Fibroblast of lung (primary cell): ENCODE data around the gene SEPHS2. TPM values are rescaled to one million over a fixed set of nuclear protein-coding genes. Genes with fewer than 3 reads are reported as not detected.
A peak's percentile ranks its signal among the peaks of the same experiment; 100 is the strongest.

Source experiments
- DNase-seq, 2 donors: peaks; one replicate each; pipeline versions ENCODE4 v3.0.0 to v3.0.0-alpha.2; 2010; ENCODE audit warnings: low read depth in 2 of 2
- H2AFZ ChIP-seq: 2 replicates; pipeline ENCODE4 v1.5.1; 2012; ENCODE audit warnings: low read length, control low read depth, inconsistent platforms
- H3K27ac ChIP-seq: 2 replicates; pipeline ENCODE4 v1.5.1; 2011; ENCODE audit warnings: low read length, control low read depth; ENCODE audit not compliant: insufficient read depth
- H3K27me3 ChIP-seq: 2 replicates; pipeline ENCODE4 v1.5.1; 2011; ENCODE audit warnings: mild to moderate bottlenecking, low read length; ENCODE audit not compliant: control insufficient read depth, insufficient read depth
- H3K36me3 ChIP-seq: 2 replicates; pipeline ENCODE4 v1.5.1; 2011; ENCODE audit warnings: low read length; ENCODE audit not compliant: control insufficient read depth, insufficient read depth
- H3K4me1 ChIP-seq: 2 replicates; pipeline ENCODE4 v1.5.1; 2011; ENCODE audit warnings: low read length; ENCODE audit not compliant: control insufficient read depth, insufficient read depth; ENCODE audit errors: extremely low read depth
- H3K4me2 ChIP-seq: 2 replicates; pipeline ENCODE4 v1.5.1; 2011; ENCODE audit warnings: low read length, control low read depth; ENCODE audit not compliant: insufficient read depth; ENCODE audit errors: extremely low read depth
- H3K4me3 ChIP-seq, 4 experiments: fragments of 200-600 bp in 1 of 4; sonication (generic) in 1 of 4; replicated peaks in 1 of 4; 2 replicates each; pipeline ENCODE4 v1.5.1; 2011 to 2016; ENCODE audit warnings: low read length in 4 of 4, low read depth in 3 of 4, mild to moderate bottlenecking in 3 of 4, control low read depth in 2 of 4, inconsistent platforms in 1 of 4, mixed read lengths in 1 of 4; ENCODE audit not compliant: insufficient read depth in 1 of 4; ENCODE audit errors: control extremely low read depth in 1 of 4
- H3K79me2 ChIP-seq: 2 replicates; pipeline ENCODE4 v1.5.1; 2012; ENCODE audit warnings: mild to moderate bottlenecking, low read length, inconsistent platforms; ENCODE audit not compliant: control insufficient read depth, insufficient read depth
- H3K9ac ChIP-seq: 2 replicates; pipeline ENCODE4 v1.5.1; 2011; ENCODE audit warnings: mild to moderate bottlenecking, low read length, control low read depth; ENCODE audit not compliant: insufficient read depth
- H3K9me3 ChIP-seq: 2 replicates; pipeline ENCODE4 v1.5.1; 2012; ENCODE audit warnings: low read depth, low read length; ENCODE audit not compliant: control insufficient read depth, insufficient read depth
- H4K20me1 ChIP-seq: 2 replicates; pipeline ENCODE4 v1.5.1; 2011; ENCODE audit warnings: low read length; ENCODE audit not compliant: control insufficient read depth, insufficient read depth; ENCODE audit errors: extremely low read depth
- EZH2 ChIP-seq: IDR thresholded peaks from 2 replicates; pipeline ENCODE4 v1.5.1; 2012; ENCODE audit warnings: low read length, control low read depth, mild to moderate bottlenecking; ENCODE audit errors: missing control alignments
- polyA minus RNA-seq: library from RNA; depleted of rRNA, polyadenylated mRNA; stranded (reverse); fragments of >200 nt; gene quantifications from 2 replicates; pipeline ENCODE4 v1.2.3, GENCODE V29; 2011; ENCODE audit warnings: low replicate concordance
- polyA plus RNA-seq, 2 donors: library from polyadenylated mRNA; depleted of rRNA in 1 of 2; stranded (reverse) in 1 of 2; unstranded in 1 of 2; fragments of >200 nt; gene quantifications; 2 replicates each; pipeline ENCODE4 v1.2.1, GENCODE V29; 2011 to 2012; ENCODE audit warnings: missing spikeins in 1 of 2
- total RNA-seq: library from RNA; depleted of rRNA; stranded (reverse); fragments of >200 nt; gene quantifications from 2 replicates; pipeline ENCODE4 v1.2.1, GENCODE V29; 2014
- TF ChIP-seq, protein P1 (sequence below), 2 donors: IDR thresholded peaks in 1 of 2; conservative IDR thresholded peaks in 1 of 2; 1 replicate in 1 of 2; 2 replicates in 1 of 2; pipeline ENCODE4 v1.5.1; 2011 to 2012; ENCODE audit warnings: low read length in 2 of 2, control low read depth in 1 of 2, inconsistent platforms in 1 of 2, low read depth in 1 of 2, mild to moderate bottlenecking in 1 of 2

SEPHS2 gene, protein sequence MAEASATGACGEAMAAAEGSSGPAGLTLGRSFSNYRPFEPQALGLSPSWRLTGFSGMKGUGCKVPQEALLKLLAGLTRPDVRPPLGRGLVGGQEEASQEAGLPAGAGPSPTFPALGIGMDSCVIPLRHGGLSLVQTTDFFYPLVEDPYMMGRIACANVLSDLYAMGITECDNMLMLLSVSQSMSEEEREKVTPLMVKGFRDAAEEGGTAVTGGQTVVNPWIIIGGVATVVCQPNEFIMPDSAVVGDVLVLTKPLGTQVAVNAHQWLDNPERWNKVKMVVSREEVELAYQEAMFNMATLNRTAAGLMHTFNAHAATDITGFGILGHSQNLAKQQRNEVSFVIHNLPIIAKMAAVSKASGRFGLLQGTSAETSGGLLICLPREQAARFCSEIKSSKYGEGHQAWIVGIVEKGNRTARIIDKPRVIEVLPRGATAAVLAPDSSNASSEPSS
- 19.3 and 26.6 TPM in 2 replicates for total RNA-seq
- polyA plus RNA-seq: 39.3 and 41.8 TPM in 2 replicates
- polyA plus RNA-seq (2012): 36.0 and 37.4 TPM in 2 replicates
- 6.7 and 10.1 TPM in 2 replicates for polyA minus RNA-seq

DNA sequence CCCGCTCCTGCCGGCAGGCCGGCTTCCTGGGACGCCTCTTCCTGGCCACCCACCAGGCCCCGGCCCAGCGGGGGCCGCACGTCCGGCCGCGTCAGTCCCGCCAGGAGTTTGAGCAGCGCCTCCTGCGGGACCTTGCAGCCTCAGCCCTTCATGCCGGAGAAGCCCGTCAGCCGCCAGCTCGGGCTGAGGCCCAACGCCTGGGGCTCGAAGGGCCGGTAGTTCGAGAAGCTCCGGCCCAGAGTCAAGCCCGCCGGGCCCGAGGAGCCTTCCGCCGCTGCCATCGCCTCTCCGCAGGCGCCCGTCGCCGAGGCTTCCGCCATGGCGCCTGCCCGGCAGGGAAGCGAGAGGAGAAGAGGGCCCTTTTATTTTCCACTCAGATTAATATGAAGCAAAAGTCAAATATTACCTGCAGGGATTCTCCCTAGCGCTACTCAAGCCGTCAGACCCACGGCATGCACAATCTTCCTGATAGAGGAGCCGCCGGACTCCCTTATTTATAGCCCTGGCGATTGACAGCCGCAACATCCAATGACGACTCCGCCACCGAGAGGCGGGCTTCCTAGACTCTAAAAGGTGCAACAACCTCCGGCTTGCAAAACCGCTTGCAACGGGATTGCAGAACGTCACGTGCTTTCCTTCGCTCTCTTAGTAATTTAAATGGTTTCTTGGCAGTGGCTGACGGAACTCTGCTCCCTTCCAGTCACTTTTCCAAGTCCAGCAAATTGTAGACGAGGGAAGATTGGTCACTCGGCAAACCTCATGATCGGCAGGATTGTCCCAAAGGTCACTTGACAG is at the start of gene SEPHS2:
SEPHS2 (minus strand) TSS at position 467 of the 795 bp plus-strand sequence; CDS start at position 320, 147 bp downstream.
- H3K27ac ChIP-seq: peak within 1 kb of the TSS; percentile 91
- H3K36me3 ChIP-seq: peaks cover 5% of the 10 kb centered on the region
- peaks cover 11% of the 10 kb centered on the region for H3K79me2 ChIP-seq
- no peaks in the 10 kb centered on the region for H3K27me3 ChIP-seq
- TF ChIP-seq, protein P1, sequence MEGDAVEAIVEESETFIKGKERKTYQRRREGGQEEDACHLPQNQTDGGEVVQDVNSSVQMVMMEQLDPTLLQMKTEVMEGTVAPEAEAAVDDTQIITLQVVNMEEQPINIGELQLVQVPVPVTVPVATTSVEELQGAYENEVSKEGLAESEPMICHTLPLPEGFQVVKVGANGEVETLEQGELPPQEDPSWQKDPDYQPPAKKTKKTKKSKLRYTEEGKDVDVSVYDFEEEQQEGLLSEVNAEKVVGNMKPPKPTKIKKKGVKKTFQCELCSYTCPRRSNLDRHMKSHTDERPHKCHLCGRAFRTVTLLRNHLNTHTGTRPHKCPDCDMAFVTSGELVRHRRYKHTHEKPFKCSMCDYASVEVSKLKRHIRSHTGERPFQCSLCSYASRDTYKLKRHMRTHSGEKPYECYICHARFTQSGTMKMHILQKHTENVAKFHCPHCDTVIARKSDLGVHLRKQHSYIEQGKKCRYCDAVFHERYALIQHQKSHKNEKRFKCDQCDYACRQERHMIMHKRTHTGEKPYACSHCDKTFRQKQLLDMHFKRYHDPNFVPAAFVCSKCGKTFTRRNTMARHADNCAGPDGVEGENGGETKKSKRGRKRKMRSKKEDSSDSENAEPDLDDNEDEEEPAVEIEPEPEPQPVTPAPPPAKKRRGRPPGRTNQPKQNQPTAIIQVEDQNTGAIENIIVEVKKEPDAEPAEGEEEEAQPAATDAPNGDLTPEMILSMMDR (conservative IDR thresholded peaks at IDR 0.05 in 1 of 2, IDR thresholded peaks at IDR 0.05 in 1 of 2; ENCODE audit: low read depth in 1 of 2, low read length in 2 of 2): peak; percentile 40
- no peak for TF ChIP-seq EZH2
- H3K4me1 ChIP-seq: peaks cover 7% of the 10 kb centered on the region
- H3K9me3 ChIP-seq: no peaks in the 10 kb centered on the region
- peak within 1 kb of the TSS; percentile 79 to 99 (median 80) for H3K4me3 ChIP-seq
- peak within 1 kb of the TSS; percentile 99 for H3K4me2 ChIP-seq
- DNase-seq: peak; percentile 98 to 99
- no peaks in the 10 kb centered on the region for H4K20me1 ChIP-seq
- peak within 1 kb of the TSS; percentile 93 for H3K9ac ChIP-seq
- H2AFZ ChIP-seq: peak within 1 kb of the TSS; percentile 88

DNA sequence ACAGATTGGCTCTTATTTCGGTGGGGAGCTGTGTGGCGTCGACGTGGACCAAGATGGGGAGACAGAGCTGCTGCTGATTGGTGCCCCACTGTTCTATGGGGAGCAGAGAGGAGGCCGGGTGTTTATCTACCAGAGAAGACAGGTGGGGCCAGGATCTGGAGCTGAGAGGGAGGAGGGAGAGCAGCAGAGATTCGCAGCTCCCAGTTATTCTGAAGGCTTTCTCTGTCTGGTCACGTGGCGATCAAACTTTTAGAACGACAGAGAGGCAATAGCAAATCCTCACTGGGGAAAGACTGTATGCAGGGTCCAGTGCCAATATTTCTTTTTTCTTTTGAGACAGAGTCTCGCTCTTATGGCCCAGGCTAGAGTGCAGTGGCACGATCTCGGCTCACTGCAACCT is 49.0 kb upstream of the SEPHS2 start:
- Histone ChIP-seq H3K79me2 (no peaks in the 10 kb centered on the region), H2AFZ (no peak overlapping the region), H3K36me3 (no peaks in the 10 kb centered on the region), H4K20me1 (no peaks in the 10 kb centered on the region), H3K4me1 (peaks cover 3% of the 10 kb centered on the region), H3K4me2 (no peak overlapping the region), H3K9ac (no peak overlapping the region), H3K27ac (no peak overlapping the region), H3K9me3 (no peaks in the 10 kb centered on the region), H3K4me3 (no peak overlapping the region), H3K27me3 (peaks cover 3% of the 10 kb centered on the region)
- TF ChIP-seq, protein P1 (conservative IDR thresholded peaks at IDR 0.05 in 1 of 2, IDR thresholded peaks at IDR 0.05 in 1 of 2; ENCODE audit: low read depth in 1 of 2, low read length in 2 of 2): no peak
- TF ChIP-seq EZH2: no peak
- no peak for DNase-seq

DNA sequence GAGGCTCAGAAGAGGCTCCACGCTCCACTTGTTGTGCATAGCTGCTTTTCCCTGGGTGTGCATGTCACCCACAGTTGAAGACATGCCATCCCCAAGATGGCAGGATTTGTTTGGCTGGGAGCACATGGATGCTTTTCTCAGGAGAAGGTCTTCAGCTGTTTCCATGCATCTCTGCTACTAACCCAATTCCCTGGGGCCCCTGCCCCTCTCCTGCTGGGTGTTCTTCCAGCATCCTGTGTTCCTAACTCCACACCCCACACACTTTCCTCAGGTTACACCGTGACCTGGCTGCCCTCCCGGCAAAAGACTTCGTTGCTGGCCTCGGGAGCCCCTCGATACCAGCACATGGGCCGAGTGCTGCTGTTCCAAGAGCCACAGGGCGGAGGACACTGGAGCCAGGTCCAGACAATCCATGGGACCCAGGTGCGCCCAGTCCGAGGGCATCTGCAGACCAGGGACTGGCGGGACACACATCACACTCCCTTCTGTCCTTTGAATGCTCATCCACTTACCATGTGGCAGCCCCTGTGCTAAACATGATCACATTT is 48.3 kb upstream of the SEPHS2 start:
- H3K9ac ChIP-seq: no peak overlapping the region
- TF ChIP-seq, protein P1 (conservative IDR thresholded peaks at IDR 0.05 in 1 of 2, IDR thresholded peaks at IDR 0.05 in 1 of 2; ENCODE audit: low read depth in 1 of 2, low read length in 2 of 2): no peak
- TF ChIP-seq EZH2: no peak
- no peaks in the 10 kb centered on the region for H3K36me3 ChIP-seq
- H3K4me2 ChIP-seq: no peak overlapping the region
- no peak for DNase-seq
- peaks cover 3% of the 10 kb centered on the region for H3K27me3 ChIP-seq
- H3K79me2 ChIP-seq: no peaks in the 10 kb centered on the region
- H2AFZ ChIP-seq: no peak overlapping the region
- H3K4me3 ChIP-seq: no peak overlapping the region
- H3K9me3 ChIP-seq: no peaks in the 10 kb centered on the region
- peaks cover 3% of the 10 kb centered on the region for H3K4me1 ChIP-seq
- no peaks in the 10 kb centered on the region for H4K20me1 ChIP-seq
- no peak overlapping the region for H3K27ac ChIP-seq
